Liver (tissue), 9 donors: ENCODE data around the gene VSIG10L2. TPM values are rescaled to one million over a fixed set of nuclear protein-coding genes. Genes with fewer than 3 reads are reported as not detected.
A peak's percentile ranks its signal among the peaks of the same experiment; 100 is the strongest.

Experiments
- DNase-seq: peaks from one replicate; pipeline ENCODE4 v3.0.0-alpha.2; 2017; ENCODE audit warnings: low spot score
- H3K27ac ChIP-seq, 2 donors: one replicate each; pipeline ENCODE4 v1.7.0; 2013; ENCODE audit warnings: inconsistent platforms in 2 of 2, low read length in 2 of 2, control low read depth in 1 of 2, low read depth in 1 of 2, mild to moderate bottlenecking in 1 of 2
- H3K27me3 ChIP-seq, 4 donors: one replicate each; pipeline versions ENCODE4 v1.6.1 to v1.7.0; 2013; ENCODE audit warnings: low read length in 3 of 4, inconsistent platforms in 1 of 4, mild to moderate bottlenecking in 1 of 4, moderate library complexity in 1 of 4; ENCODE audit not compliant: control insufficient read depth in 4 of 4, insufficient read depth in 4 of 4
- H3K36me3 ChIP-seq, 4 donors: one replicate each; pipeline versions ENCODE4 v1.6.1 to v1.7.0; 2013; ENCODE audit warnings: low read length in 3 of 4, mild to moderate bottlenecking in 3 of 4, low read depth in 1 of 4, moderate library complexity in 1 of 4; ENCODE audit not compliant: control insufficient read depth in 4 of 4, insufficient read depth in 3 of 4
- H3K4me1 ChIP-seq, 4 donors: one replicate each; pipeline versions ENCODE4 v1.6.1 to v1.7.0; 2013; ENCODE audit warnings: low read length in 3 of 4, mild to moderate bottlenecking in 3 of 4, moderate library complexity in 1 of 4; ENCODE audit not compliant: control insufficient read depth in 4 of 4, insufficient read depth in 4 of 4
- H3K4me3 ChIP-seq, 3 donors: one replicate each; pipeline versions ENCODE4 v1.6.1 to v1.7.0; 2013; ENCODE audit warnings: low read length in 3 of 3, control low read depth in 1 of 3, low read depth in 1 of 3, mild to moderate bottlenecking in 1 of 3
- H3K9ac ChIP-seq, 2 donors: one replicate each; pipeline ENCODE4 v1.7.0; 2013; ENCODE audit warnings: low read length in 2 of 2, mild to moderate bottlenecking in 2 of 2, moderate library complexity in 2 of 2, control low read depth in 1 of 2, low read depth in 1 of 2
- H3K9me3 ChIP-seq, 4 donors: one replicate each; pipeline versions ENCODE4 v1.6.1 to v1.7.0; 2013; ENCODE audit warnings: low read length in 3 of 4; ENCODE audit not compliant: control insufficient read depth in 4 of 4
- EGR1 ChIP-seq, 2 donors: IDR thresholded peaks; 2 replicates each; pipeline ENCODE4 v1.6.1; 2016 to 2018; ENCODE audit warnings: antibody characterized with exemption in 2 of 2, low read depth in 2 of 2
- FOXA1 ChIP-seq: IDR thresholded peaks from 2 replicates; pipeline ENCODE4 v1.6.1; 2016; ENCODE audit warnings: antibody characterized with exemption
- FOXA2 ChIP-seq: IDR thresholded peaks from 2 replicates; pipeline ENCODE4 v1.6.1; 2016; ENCODE audit warnings: antibody characterized with exemption
- GABPA ChIP-seq, 2 donors: IDR thresholded peaks in 1 of 2; conservative IDR thresholded peaks in 1 of 2; 2 replicates each; pipeline ENCODE4 v1.6.1; 2016; ENCODE audit warnings: antibody characterized with exemption in 2 of 2, mild to moderate bottlenecking in 1 of 2, moderate library complexity in 1 of 2
- HNF4A ChIP-seq, 2 donors: conservative IDR thresholded peaks; 2 replicates each; pipeline ENCODE4 v1.6.1; 2016; ENCODE audit warnings: antibody characterized with exemption in 2 of 2, mild to moderate bottlenecking in 2 of 2
- HNF4G ChIP-seq: IDR thresholded peaks from 2 replicates; pipeline ENCODE4 v1.6.1; 2016; ENCODE audit warnings: antibody characterized with exemption
- JUND ChIP-seq, 2 donors: IDR thresholded peaks; 2 replicates each; pipeline ENCODE4 v1.6.1; 2016; ENCODE audit warnings: antibody characterized with exemption in 2 of 2
- NR2F2 ChIP-seq: IDR thresholded peaks from 2 replicates; pipeline ENCODE4 v1.6.1; 2016; ENCODE audit warnings: antibody characterized with exemption
- RAD21 ChIP-seq, 2 donors: IDR thresholded peaks; 2 replicates each; pipeline ENCODE4 v1.6.1; 2016; ENCODE audit warnings: antibody characterized with exemption in 2 of 2, mild to moderate bottlenecking in 2 of 2
- RXRA ChIP-seq, 2 donors: IDR thresholded peaks; 2 replicates each; pipeline ENCODE4 v1.6.1; 2017 to 2018; ENCODE audit warnings: antibody characterized with exemption in 2 of 2, mild to moderate bottlenecking in 1 of 2
- SP1 ChIP-seq: IDR thresholded peaks from 2 replicates; pipeline ENCODE4 v1.6.1; 2018; ENCODE audit warnings: antibody characterized with exemption, mild to moderate bottlenecking
- TAF1 ChIP-seq: conservative IDR thresholded peaks from 2 replicates; pipeline ENCODE4 v1.6.1; 2016; ENCODE audit warnings: antibody characterized with exemption, mild to moderate bottlenecking
- YY1 ChIP-seq: IDR thresholded peaks from 2 replicates; pipeline ENCODE4 v1.6.1; 2016; ENCODE audit warnings: antibody characterized with exemption, mild to moderate bottlenecking
- WGBS: extraction: QIAGEN DNeasy Blood & Tissue Kit; methylation state at CpG from one replicate; pipeline ENCODE4 v1.1.7; 2013; 5-methylcytosine and 5-hydroxymethylcytosine counted together
- polyA plus RNA-seq, 2 donors: library from polyadenylated mRNA; stranded (reverse) in 1 of 2; unstranded in 1 of 2; fragments of 200-250 nt in 1 of 2; fragments of >200 nt in 1 of 2; fragmentation: Nextera tagmentation in 1 of 2; extraction: Ambion mirVana in 1 of 2; gene quantifications; one replicate each; pipeline versions ENCODE4 v1.2.1 to v1.2.3, GENCODE V29; 2013 to 2015
- total RNA-seq, 2 donors: library from RNA; depleted of rRNA; stranded (reverse); fragments of >200 nt; gene quantifications; one replicate each; pipeline ENCODE4 v1.2.3, GENCODE V29; 2014
- TF ChIP-seq, protein P1 (sequence below): IDR thresholded peaks from 2 replicates; pipeline ENCODE4 v1.6.1; 2016; ENCODE audit warnings: antibody characterized with exemption
- TF ChIP-seq, protein P2 (sequence below): IDR thresholded peaks from 2 replicates; pipeline ENCODE4 v1.6.1; 2016; ENCODE audit warnings: antibody characterized with exemption, mild to moderate bottlenecking
- TF ChIP-seq, protein P3 (sequence below): fragments of 150-350 bp; IDR thresholded peaks from 2 replicates; pipeline ENCODE4 v1.5.1; 2017; ENCODE audit warnings: improper control_type of control experiment, low read depth, low read length; ENCODE audit not compliant: missing input control
- TF ChIP-seq, protein P4 (sequence below): IDR thresholded peaks from 2 replicates; pipeline ENCODE4 v1.6.1; 2016; ENCODE audit warnings: antibody characterized with exemption
- TF ChIP-seq, protein P5 (sequence below): IDR thresholded peaks from 2 replicates; pipeline ENCODE4 v1.6.1; 2016; ENCODE audit warnings: antibody characterized with exemption
- donor health status: healthy.
- donor health status: healthy.
- donor health status: healthy.
- donor health status: healthy.
- donor health status: healthy.

Gene VSIG10L2
- total and polyA plus RNA-seq, 4 donors, result not detected

DNA sequence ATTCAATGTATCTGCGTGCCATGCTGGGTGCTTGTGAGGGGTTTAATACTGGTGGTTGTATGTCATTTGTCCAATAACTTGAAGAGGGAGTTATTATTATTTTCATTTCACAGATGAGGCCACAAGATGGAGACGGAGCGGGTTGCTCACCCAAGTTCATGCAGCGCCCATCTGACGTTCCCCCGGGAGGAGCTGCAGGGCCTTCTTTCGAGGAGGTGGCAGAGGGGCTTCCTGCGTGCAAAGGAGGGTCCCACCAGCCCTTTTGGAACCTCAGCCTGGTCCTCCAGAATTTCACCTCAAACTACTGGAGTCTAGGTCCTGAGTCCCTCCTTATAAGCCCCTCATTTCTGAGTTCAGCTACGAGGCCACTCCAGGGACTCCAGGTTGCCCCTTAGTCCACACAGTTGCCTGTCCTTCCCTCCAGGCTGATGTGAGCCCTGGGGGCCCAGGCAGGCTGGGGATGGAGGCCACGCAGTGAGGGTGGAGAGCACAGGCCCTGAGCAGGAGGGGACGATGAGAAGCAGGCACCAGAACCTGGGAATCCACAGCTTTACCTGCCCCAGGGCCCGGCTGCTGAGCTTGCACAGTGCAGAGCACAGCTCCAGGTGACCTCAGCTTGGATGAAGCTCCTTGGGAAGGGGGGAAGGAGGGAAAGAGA is 2.9 kb upstream of the VSIG10L2 start:
- H3K27me3 ChIP-seq, result no peaks in the 10 kb centered on the region
- TF ChIP-seq FOXA2, result no peak
- TF ChIP-seq RAD21 (IDR thresholded peaks at IDR 0.05), result no peak
- no peak for TF ChIP-seq YY1
- no peak for TF ChIP-seq SP1
- no peak for TF ChIP-seq HNF4A (conservative IDR thresholded peaks at IDR 0.05)
- TF ChIP-seq, protein P1, sequence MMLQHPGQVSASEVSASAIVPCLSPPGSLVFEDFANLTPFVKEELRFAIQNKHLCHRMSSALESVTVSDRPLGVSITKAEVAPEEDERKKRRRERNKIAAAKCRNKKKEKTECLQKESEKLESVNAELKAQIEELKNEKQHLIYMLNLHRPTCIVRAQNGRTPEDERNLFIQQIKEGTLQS, result no peak
- TF ChIP-seq, protein P2, sequence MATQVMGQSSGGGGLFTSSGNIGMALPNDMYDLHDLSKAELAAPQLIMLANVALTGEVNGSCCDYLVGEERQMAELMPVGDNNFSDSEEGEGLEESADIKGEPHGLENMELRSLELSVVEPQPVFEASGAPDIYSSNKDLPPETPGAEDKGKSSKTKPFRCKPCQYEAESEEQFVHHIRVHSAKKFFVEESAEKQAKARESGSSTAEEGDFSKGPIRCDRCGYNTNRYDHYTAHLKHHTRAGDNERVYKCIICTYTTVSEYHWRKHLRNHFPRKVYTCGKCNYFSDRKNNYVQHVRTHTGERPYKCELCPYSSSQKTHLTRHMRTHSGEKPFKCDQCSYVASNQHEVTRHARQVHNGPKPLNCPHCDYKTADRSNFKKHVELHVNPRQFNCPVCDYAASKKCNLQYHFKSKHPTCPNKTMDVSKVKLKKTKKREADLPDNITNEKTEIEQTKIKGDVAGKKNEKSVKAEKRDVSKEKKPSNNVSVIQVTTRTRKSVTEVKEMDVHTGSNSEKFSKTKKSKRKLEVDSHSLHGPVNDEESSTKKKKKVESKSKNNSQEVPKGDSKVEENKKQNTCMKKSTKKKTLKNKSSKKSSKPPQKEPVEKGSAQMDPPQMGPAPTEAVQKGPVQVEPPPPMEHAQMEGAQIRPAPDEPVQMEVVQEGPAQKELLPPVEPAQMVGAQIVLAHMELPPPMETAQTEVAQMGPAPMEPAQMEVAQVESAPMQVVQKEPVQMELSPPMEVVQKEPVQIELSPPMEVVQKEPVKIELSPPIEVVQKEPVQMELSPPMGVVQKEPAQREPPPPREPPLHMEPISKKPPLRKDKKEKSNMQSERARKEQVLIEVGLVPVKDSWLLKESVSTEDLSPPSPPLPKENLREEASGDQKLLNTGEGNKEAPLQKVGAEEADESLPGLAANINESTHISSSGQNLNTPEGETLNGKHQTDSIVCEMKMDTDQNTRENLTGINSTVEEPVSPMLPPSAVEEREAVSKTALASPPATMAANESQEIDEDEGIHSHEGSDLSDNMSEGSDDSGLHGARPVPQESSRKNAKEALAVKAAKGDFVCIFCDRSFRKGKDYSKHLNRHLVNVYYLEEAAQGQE, result no peak
- TF ChIP-seq, protein P3, sequence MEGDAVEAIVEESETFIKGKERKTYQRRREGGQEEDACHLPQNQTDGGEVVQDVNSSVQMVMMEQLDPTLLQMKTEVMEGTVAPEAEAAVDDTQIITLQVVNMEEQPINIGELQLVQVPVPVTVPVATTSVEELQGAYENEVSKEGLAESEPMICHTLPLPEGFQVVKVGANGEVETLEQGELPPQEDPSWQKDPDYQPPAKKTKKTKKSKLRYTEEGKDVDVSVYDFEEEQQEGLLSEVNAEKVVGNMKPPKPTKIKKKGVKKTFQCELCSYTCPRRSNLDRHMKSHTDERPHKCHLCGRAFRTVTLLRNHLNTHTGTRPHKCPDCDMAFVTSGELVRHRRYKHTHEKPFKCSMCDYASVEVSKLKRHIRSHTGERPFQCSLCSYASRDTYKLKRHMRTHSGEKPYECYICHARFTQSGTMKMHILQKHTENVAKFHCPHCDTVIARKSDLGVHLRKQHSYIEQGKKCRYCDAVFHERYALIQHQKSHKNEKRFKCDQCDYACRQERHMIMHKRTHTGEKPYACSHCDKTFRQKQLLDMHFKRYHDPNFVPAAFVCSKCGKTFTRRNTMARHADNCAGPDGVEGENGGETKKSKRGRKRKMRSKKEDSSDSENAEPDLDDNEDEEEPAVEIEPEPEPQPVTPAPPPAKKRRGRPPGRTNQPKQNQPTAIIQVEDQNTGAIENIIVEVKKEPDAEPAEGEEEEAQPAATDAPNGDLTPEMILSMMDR, result no peak
- TF ChIP-seq JUND (IDR thresholded peaks at IDR 0.05), result no peak
- TF ChIP-seq NR2F2, result no peak
- no peak for TF ChIP-seq FOXA1
- no peak for TF ChIP-seq EGR1 (IDR thresholded peaks at IDR 0.05; ENCODE audit: low read depth in 2 of 2)
- TF ChIP-seq HNF4G, result no peak
- TF ChIP-seq, protein P4, sequence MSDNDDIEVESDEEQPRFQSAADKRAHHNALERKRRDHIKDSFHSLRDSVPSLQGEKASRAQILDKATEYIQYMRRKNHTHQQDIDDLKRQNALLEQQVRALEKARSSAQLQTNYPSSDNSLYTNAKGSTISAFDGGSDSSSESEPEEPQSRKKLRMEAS, result no peak
- TF ChIP-seq GABPA (IDR thresholded peaks at IDR 0.05 in 1 of 2, conservative IDR thresholded peaks at IDR 0.05 in 1 of 2), result no peak
- no peak for TF ChIP-seq RXRA (IDR thresholded peaks at IDR 0.05)
- no peak overlapping the region for H3K9ac ChIP-seq
- peaks cover 0 to 5% (median 1%) of the 10 kb centered on the region in 4 donors for H3K4me1 ChIP-seq
- H3K36me3 ChIP-seq, result no peaks in the 10 kb centered on the region
- H3K27ac ChIP-seq, result no peak overlapping the region
- peak; percentile 28 for DNase-seq
- WGBS, result 87% methylated on average over 12 of the region's 12 CpGs
- no peak overlapping the region for H3K4me3 ChIP-seq
- H3K9me3 ChIP-seq, result no peaks in the 10 kb centered on the region

DNA sequence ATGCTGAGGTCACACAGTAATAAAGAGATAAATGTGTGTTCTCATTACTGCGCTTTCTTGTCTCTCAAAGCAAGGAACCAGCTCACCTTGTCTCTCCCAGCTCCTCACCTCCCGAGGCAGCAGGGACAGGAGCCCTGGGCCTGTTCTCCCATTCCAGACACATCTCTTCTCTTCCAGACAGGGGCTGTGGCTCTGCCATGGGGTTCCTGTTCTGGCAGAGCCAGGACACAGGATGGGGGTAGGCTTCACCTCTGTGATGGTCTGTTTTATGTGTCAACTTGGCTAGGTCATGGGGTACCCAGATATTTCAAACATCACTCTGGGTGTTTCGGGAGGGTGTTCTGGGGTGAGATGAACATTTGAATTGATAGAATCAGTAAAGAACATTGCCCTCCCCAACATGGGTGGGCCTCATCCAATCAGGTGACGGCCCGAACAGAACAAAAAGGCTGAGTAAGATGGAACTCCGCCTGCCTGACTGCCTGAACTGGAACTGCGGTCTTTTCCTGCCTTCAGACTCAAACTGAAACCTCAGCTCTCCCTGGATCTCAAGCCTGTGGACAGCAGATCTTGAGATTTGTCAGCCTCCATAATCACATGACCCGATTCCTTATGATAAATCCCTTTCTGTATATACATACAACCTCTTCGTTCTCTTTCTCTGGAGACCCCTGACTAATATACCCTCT is 2.0 kb upstream of the VSIG10L2 start:
- Histone ChIP-seq H3K36me3 (no peaks in the 10 kb centered on the region), H3K9ac (no peak overlapping the region), H3K4me1 (peaks cover 0 to 5% (median 1%) of the 10 kb centered on the region in 4 donors), H3K27me3 (no peaks in the 10 kb centered on the region), H3K9me3 (no peaks in the 10 kb centered on the region), H3K27ac (no peak overlapping the region), H3K4me3 (no peak overlapping the region)
- DNase-seq, result peak; percentile 14
- WGBS, result 88% methylated on average over 9 of the region's 9 CpGs
- TF ChIP-seq, protein P4, result no peak
- TF ChIP-seq JUND (IDR thresholded peaks at IDR 0.05), result no peak
- TF ChIP-seq, protein P2, result no peak
- TF ChIP-seq RXRA (IDR thresholded peaks at IDR 0.05), result no peak
- no peak for TF ChIP-seq TAF1
- TF ChIP-seq, protein P5, sequence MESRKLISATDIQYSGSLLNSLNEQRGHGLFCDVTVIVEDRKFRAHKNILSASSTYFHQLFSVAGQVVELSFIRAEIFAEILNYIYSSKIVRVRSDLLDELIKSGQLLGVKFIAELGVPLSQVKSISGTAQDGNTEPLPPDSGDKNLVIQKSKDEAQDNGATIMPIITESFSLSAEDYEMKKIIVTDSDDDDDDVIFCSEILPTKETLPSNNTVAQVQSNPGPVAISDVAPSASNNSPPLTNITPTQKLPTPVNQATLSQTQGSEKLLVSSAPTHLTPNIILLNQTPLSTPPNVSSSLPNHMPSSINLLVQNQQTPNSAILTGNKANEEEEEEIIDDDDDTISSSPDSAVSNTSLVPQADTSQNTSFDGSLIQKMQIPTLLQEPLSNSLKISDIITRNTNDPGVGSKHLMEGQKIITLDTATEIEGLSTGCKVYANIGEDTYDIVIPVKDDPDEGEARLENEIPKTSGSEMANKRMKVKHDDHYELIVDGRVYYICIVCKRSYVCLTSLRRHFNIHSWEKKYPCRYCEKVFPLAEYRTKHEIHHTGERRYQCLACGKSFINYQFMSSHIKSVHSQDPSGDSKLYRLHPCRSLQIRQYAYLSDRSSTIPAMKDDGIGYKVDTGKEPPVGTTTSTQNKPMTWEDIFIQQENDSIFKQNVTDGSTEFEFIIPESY, result no peak
- TF ChIP-seq YY1, result no peak
- no peak for TF ChIP-seq SP1
- TF ChIP-seq, protein P1, result no peak
- TF ChIP-seq FOXA1, result no peak
- no peak for TF ChIP-seq GABPA (IDR thresholded peaks at IDR 0.05 in 1 of 2, conservative IDR thresholded peaks at IDR 0.05 in 1 of 2)
- TF ChIP-seq RAD21 (IDR thresholded peaks at IDR 0.05), result no peak
